Brain pericyte (primary cell): ENCODE data around the gene SDSL.

Experiments
- DNase-seq: peaks from one replicate; pipeline ENCODE4 v3.0.0-alpha.2; 2012; ENCODE audit warnings: low read depth, low spot score

SDSL gene

GRCh38 chr12:113480336-113480971 lies 58.3 kb downstream of the SDSL start:
- no peak for DNase-seq

- no peak for DNase-seq
Measured at GRCh38 chr12:113482334-113482733, 60.2 kb downstream of the SDSL start.

- DNase-seq: no peak
Measured at GRCh38 chr12:113485330-113485729, 63.1 kb downstream of the SDSL start.

- DNase-seq: no peak
Measured at GRCh38 chr12:113486722-113487121, 64.5 kb downstream of the SDSL start.
